ENCODE measurements around the gene IMMP2L.

DNA sequence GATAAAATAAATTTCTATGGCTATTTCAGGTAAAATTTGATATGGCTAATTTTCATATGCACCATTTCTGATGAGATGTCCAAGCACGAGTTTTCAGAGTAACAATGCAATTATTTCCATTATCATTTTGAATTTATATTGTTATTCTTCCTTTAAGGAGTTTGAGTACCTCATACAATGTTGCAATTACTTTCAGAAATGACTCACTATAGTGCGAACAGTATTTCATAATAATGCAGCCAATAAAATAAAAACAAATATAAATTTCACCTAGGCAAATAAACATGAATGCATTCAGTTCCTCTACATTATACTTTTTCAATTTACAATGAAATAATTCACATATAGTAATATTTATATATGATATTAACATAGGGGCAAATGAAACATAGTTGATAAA lies 550.1 kb downstream of the IMMP2L start:
- no peak for TF ChIP-seq RAD21 (IDR thresholded peaks at IDR 0.05)
- no peak for TF ChIP-seq CTCF (IDR thresholded peaks at IDR 0.05; ENCODE audit: low read depth, low read length, missing input control)
- TF ChIP-seq HNF4A (conservative IDR thresholded peaks at IDR 0.05), result no peak
- TF ChIP-seq GABPA (IDR thresholded peaks at IDR 0.05 in 1 of 2, conservative IDR thresholded peaks at IDR 0.05 in 1 of 2), result no peak
- TF ChIP-seq SP1 (IDR thresholded peaks at IDR 0.05), result no peak
- TF ChIP-seq MAX (IDR thresholded peaks at IDR 0.05), result no peak
- TF ChIP-seq, protein P1, sequence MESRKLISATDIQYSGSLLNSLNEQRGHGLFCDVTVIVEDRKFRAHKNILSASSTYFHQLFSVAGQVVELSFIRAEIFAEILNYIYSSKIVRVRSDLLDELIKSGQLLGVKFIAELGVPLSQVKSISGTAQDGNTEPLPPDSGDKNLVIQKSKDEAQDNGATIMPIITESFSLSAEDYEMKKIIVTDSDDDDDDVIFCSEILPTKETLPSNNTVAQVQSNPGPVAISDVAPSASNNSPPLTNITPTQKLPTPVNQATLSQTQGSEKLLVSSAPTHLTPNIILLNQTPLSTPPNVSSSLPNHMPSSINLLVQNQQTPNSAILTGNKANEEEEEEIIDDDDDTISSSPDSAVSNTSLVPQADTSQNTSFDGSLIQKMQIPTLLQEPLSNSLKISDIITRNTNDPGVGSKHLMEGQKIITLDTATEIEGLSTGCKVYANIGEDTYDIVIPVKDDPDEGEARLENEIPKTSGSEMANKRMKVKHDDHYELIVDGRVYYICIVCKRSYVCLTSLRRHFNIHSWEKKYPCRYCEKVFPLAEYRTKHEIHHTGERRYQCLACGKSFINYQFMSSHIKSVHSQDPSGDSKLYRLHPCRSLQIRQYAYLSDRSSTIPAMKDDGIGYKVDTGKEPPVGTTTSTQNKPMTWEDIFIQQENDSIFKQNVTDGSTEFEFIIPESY (IDR thresholded peaks at IDR 0.05), result no peak
- TF ChIP-seq TAF1 (conservative IDR thresholded peaks at IDR 0.05), result no peak
- TF ChIP-seq, protein P2, sequence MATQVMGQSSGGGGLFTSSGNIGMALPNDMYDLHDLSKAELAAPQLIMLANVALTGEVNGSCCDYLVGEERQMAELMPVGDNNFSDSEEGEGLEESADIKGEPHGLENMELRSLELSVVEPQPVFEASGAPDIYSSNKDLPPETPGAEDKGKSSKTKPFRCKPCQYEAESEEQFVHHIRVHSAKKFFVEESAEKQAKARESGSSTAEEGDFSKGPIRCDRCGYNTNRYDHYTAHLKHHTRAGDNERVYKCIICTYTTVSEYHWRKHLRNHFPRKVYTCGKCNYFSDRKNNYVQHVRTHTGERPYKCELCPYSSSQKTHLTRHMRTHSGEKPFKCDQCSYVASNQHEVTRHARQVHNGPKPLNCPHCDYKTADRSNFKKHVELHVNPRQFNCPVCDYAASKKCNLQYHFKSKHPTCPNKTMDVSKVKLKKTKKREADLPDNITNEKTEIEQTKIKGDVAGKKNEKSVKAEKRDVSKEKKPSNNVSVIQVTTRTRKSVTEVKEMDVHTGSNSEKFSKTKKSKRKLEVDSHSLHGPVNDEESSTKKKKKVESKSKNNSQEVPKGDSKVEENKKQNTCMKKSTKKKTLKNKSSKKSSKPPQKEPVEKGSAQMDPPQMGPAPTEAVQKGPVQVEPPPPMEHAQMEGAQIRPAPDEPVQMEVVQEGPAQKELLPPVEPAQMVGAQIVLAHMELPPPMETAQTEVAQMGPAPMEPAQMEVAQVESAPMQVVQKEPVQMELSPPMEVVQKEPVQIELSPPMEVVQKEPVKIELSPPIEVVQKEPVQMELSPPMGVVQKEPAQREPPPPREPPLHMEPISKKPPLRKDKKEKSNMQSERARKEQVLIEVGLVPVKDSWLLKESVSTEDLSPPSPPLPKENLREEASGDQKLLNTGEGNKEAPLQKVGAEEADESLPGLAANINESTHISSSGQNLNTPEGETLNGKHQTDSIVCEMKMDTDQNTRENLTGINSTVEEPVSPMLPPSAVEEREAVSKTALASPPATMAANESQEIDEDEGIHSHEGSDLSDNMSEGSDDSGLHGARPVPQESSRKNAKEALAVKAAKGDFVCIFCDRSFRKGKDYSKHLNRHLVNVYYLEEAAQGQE (IDR thresholded peaks at IDR 0.05), result no peak
- TF ChIP-seq HNF4G (IDR thresholded peaks at IDR 0.05), result no peak
- TF ChIP-seq YY1 (IDR thresholded peaks at IDR 0.05), result no peak
- no peak for TF ChIP-seq FOXA2 (IDR thresholded peaks at IDR 0.05)
- TF ChIP-seq JUND (IDR thresholded peaks at IDR 0.05), result no peak
- TF ChIP-seq RXRA (IDR thresholded peaks at IDR 0.05), result no peak

All from liver (tissue), 3 donors.